ENCODE results near the gene RAPGEF4. TPM values are rescaled to one million over a fixed set of nuclear protein-coding genes. Genes with fewer than 3 reads are reported as not detected.

The RAPGEF4 gene
- total and polyA plus RNA-seq, 9 of the 15 experiments (the other 6 are each of a cell fraction or from before 2014, with no cell fraction given) = 0.04 to 0.33 (median 0.13) TPM; not detected in 6

GRCh38 chr2:173075781-173076580 lies 340.3 kb downstream of the RAPGEF4 start, which contains the start of gene MAP3K20 (continued):
- TF ChIP-seq ZFP36 (IDR thresholded peaks at IDR 0.05; ENCODE audit: low read depth, low read length, partially characterized antibody) (peak; percentile 30), NR2C1 (IDR thresholded peaks at IDR 0.05) (no peak), NR2C1 (tag; IDR thresholded peaks at IDR 0.05) (no peak), TEAD4 (IDR thresholded peaks at IDR 0.05; ENCODE audit: low read length) (0 out of 2 replicates have a peak, but pooled peaks have one; percentile 18), TEAD4 (CRISPR knock-in tag; IDR thresholded peaks at IDR 0.05; ENCODE audit: borderline replicate concordance) (no peak), HCFC1 (IDR thresholded peaks at IDR 0.05; ENCODE audit: low read depth, low read length) (no peak), NFXL1 (CRISPR knock-in tag; IDR thresholded peaks at IDR 0.05) (no peak), NR1H2 (CRISPR knock-in tag; IDR thresholded peaks at IDR 0.05) (no peak), ZFP30 (CRISPR knock-in tag; IDR thresholded peaks at IDR 0.05; ENCODE audit: borderline replicate concordance) (no peak), TAF15 (IDR thresholded peaks at IDR 0.05; ENCODE audit: low read depth, low read length) (no peak), HOXB6 (CRISPR knock-in tag; IDR thresholded peaks at IDR 0.05; ENCODE audit: borderline replicate concordance) (no peak), SLC30A9 (CRISPR knock-in tag; IDR thresholded peaks at IDR 0.05) (0 out of 2 replicates have a peak, but pooled peaks have one; percentile 51), ZNF146 (CRISPR knock-in tag; IDR thresholded peaks at IDR 0.05; ENCODE audit: unreplicated experiment) (no peak), MIER1 (IDR thresholded peaks at IDR 0.05; ENCODE audit: low read depth) (no peak), POLR2A (conservative IDR thresholded peaks at IDR 0.05) (peak; percentile 59; the same call in 1 of the 2 replicates), MYNN (IDR thresholded peaks at IDR 0.05) (no peak), MYNN (CRISPR knock-in tag; IDR thresholded peaks at IDR 0.05) (no peak), KDM5B (IDR thresholded peaks at IDR 0.05; ENCODE audit: insufficient replicate concordance, low read depth, low read length) (no peak), HDAC1 (IDR thresholded peaks at IDR 0.05) (peak in 1 of 2 experiments; percentile 52; a peak in 1 of 4 replicates), TGIF2 (CRISPR knock-in tag; IDR thresholded peaks at IDR 0.05) (0 out of 2 replicates have a peak, but pooled peaks have one; percentile 32), BHLHE40 (IDR thresholded peaks at IDR 0.05; ENCODE audit: low read length) (peak; percentile 51), ZFP1 (CRISPR knock-in tag; IDR thresholded peaks at IDR 0.05) (no peak), ZNF586 (CRISPR knock-in tag; conservative IDR thresholded peaks at IDR 0.05) (no peak), RB1 (IDR thresholded peaks at IDR 0.05; ENCODE audit: low read depth) (peak; percentile 96), RBFOX2 (IDR thresholded peaks at IDR 0.05; ENCODE audit: low read depth, low read length) (peak; percentile 93), MAFK (IDR thresholded peaks at IDR 0.05; ENCODE audit: low read length) (no peak), SMC3 (conservative IDR thresholded peaks at IDR 0.05; ENCODE audit: insufficient read depth, low read depth, low read length) (no peak), TRIM24 (IDR thresholded peaks at IDR 0.05) (no peak), ELF1 (tag; IDR thresholded peaks at IDR 0.05) (no peak; the same call in 1 of the 2 replicates), NUFIP1 (IDR thresholded peaks at IDR 0.05; ENCODE audit: partially characterized antibody) (no peak), ATF6 (CRISPR knock-in tag; IDR thresholded peaks at IDR 0.05) (no peak), GTF2F1 (IDR thresholded peaks at IDR 0.05; ENCODE audit: low read depth, low read length) (no peak)

Data from K562 (cell line).